DOHH2 (cell line): ENCODE measurements around the gene TNFRSF21.

ENCODE experiments used
- EZH2phosphoT487 ChIP-seq: fragments of 200-600 bp; sonication (generic); IDR thresholded peaks from 2 replicates; pipeline ENCODE4 v1.6.1; 2017; ENCODE audit warnings: borderline replicate concordance, mild to moderate bottlenecking, antibody characterized with exemption, low read length, moderate library complexity, mixed read lengths
- TF ChIP-seq, protein P1 (sequence below): fragments of 200-600 bp; sonication (generic); IDR thresholded peaks from one replicate; pipeline ENCODE4 v1.5.1; 2014; ENCODE audit warnings: antibody characterized with exemption, mild to moderate bottlenecking, low read depth, low read length; ENCODE audit not compliant: poor library complexity, severe bottlenecking

- TF ChIP-seq, protein P1, sequence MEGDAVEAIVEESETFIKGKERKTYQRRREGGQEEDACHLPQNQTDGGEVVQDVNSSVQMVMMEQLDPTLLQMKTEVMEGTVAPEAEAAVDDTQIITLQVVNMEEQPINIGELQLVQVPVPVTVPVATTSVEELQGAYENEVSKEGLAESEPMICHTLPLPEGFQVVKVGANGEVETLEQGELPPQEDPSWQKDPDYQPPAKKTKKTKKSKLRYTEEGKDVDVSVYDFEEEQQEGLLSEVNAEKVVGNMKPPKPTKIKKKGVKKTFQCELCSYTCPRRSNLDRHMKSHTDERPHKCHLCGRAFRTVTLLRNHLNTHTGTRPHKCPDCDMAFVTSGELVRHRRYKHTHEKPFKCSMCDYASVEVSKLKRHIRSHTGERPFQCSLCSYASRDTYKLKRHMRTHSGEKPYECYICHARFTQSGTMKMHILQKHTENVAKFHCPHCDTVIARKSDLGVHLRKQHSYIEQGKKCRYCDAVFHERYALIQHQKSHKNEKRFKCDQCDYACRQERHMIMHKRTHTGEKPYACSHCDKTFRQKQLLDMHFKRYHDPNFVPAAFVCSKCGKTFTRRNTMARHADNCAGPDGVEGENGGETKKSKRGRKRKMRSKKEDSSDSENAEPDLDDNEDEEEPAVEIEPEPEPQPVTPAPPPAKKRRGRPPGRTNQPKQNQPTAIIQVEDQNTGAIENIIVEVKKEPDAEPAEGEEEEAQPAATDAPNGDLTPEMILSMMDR = no peak
- no peak for TF ChIP-seq EZH2phosphoT487
Observed at GRCh38 chr6:47286301-47286700, 23.4 kb downstream of the TNFRSF21 start.
